IPS-15b (cell line): ENCODE results near the gene DNAJC5G.
"Not testable (repeated sequence)": the region's sequence is repeated elsewhere in the genome, so short reads cannot be mapped to it uniquely, and the experiment has no call there.

Experiments used
- H3K27me3 ChIP-seq: one replicate; pipeline ENCODE4 v1.6.1; 2013; ENCODE audit warnings: low read length; ENCODE audit not compliant: control insufficient read depth, insufficient read depth
- H3K36me3 ChIP-seq: one replicate; pipeline ENCODE4 v1.6.1; 2013; ENCODE audit warnings: low read length; ENCODE audit not compliant: control insufficient read depth, insufficient read depth
- H3K4me1 ChIP-seq: one replicate; pipeline ENCODE4 v1.6.1; 2013; ENCODE audit warnings: mild to moderate bottlenecking, low read length; ENCODE audit not compliant: control insufficient read depth, insufficient read depth
- H3K4me3 ChIP-seq: one replicate; pipeline ENCODE4 v1.5.1; 2013; ENCODE audit warnings: low read depth, low read length
- H3K9ac ChIP-seq: one replicate; pipeline ENCODE4 v1.6.1; 2013; ENCODE audit warnings: low read depth, mild to moderate bottlenecking, low read length
- H3K9me3 ChIP-seq: one replicate; pipeline ENCODE4 v1.6.1; 2013; ENCODE audit warnings: mild to moderate bottlenecking, low read length; ENCODE audit not compliant: control insufficient read depth, insufficient read depth

The DNAJC5G gene

DNA sequence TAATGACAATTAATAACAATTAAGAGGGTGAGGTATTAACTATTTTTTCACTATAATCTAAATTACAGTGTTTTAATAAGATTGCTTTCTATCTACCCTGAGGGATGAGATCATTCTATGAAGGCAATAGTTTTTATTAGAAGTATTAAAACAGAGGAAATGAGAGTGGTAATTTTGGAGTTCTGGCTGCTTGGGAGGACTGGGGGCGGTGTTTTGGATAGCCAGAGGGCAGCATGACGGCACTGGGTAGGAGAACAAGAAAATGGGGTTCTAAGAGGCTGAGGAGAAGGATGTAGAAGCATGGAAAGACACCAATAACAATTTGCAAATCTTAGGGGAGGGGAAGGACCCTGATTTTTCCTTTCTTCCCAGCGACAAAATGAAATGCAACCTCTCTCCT lies 5.1 kb upstream of the DNAJC5G start:
- H3K9ac ChIP-seq: no peak overlapping the region
- peaks cover 33% of the 10 kb centered on the region for H3K27me3 ChIP-seq
- H3K4me3 ChIP-seq: no peak overlapping the region
- no peaks in the 10 kb centered on the region for H3K4me1 ChIP-seq
- no peaks in the 10 kb centered on the region for H3K9me3 ChIP-seq
- no peaks in the 10 kb centered on the region for H3K36me3 ChIP-seq

DNA sequence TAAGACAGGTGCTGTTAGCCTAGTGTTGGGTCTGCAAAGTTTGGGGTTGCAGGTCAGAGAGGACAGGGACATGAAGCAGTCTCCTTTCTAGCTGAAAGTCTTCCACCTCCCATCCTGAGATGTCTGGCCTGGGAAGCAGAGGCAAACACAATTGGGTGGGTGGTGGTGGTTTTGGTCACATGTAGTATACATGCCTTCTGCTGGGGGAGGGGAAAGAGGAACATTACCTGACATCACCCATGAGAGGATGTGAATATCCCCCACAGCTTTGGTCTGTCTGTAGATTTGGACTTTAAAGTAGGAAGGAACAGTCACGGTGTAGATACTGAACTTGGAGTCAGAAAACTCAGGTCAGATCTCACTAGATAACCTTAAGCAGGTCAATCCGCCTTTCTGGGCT lies 4.6 kb upstream of the DNAJC5G start:
- H3K9ac ChIP-seq: no peak overlapping the region
- no peak overlapping the region for H3K4me3 ChIP-seq
- H3K36me3 ChIP-seq: no peaks in the 10 kb centered on the region
- H3K4me1 ChIP-seq: peaks cover 2% of the 10 kb centered on the region
- no peaks in the 10 kb centered on the region for H3K9me3 ChIP-seq
- H3K27me3 ChIP-seq: peaks cover 28% of the 10 kb centered on the region

GRCh38 chr2:27271631-27272340 lies 3.4 kb upstream of the DNAJC5G start:
- peaks cover 2% of the 10 kb centered on the region for H3K4me1 ChIP-seq
- H3K4me3 ChIP-seq: no peak overlapping the region
- no peaks in the 10 kb centered on the region for H3K36me3 ChIP-seq
- H3K27me3 ChIP-seq: peaks cover 17% of the 10 kb centered on the region
- H3K9ac ChIP-seq: no peak overlapping the region
- no peaks in the 10 kb centered on the region for H3K9me3 ChIP-seq

DNA sequence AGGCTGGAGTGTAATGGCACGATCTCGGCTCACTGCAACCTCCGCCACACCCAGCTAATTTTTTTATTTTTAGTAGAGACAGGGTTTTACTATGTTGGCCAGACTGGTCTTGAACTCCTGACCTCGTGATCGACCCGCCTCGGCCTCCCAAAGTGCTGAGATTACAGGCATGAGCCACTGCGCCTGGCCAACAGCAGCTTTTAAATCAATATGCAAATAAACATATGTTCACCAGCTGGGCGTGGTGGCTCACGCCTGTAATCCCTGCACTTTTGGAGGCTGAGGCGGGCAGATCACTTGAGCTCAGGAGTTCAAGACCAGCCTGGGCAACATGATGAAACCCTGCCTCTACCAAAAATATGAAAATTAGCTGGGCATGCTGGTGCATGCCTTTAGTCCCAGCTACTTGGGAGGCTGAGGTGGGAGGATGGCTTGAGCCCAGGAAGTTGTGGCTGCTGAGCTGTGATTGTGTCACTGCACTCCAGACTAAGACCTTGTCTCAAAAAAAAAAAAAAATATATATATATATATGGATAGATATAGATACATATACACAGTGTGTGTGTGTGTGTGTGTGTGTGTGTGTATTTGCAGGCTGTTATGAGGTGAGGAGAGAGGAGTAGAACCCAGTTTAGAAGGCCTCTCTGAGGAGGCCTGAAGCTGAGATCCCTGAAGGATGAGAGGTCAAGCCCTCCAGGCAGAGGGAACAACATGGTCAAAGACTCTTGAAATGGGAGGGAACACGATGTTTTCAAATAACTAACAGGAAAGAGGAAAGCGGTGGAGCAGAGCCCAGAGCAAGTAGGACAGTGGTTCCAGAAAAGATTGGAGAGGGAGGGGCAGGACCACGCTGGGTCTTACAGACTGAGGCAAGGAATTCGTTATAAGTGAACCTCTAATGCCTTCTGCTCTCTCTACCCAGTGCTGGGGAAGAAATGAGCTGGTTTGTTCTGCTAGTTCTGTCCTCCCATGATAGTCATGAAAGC lies 2.4 kb upstream of the DNAJC5G start:
- not testable (repeated sequence) for H3K9me3 ChIP-seq, H3K4me3 ChIP-seq, H3K9ac ChIP-seq, H3K4me1 ChIP-seq, H3K36me3 ChIP-seq
- H3K27me3 ChIP-seq: peaks cover 11% of the 10 kb centered on the region

DNA sequence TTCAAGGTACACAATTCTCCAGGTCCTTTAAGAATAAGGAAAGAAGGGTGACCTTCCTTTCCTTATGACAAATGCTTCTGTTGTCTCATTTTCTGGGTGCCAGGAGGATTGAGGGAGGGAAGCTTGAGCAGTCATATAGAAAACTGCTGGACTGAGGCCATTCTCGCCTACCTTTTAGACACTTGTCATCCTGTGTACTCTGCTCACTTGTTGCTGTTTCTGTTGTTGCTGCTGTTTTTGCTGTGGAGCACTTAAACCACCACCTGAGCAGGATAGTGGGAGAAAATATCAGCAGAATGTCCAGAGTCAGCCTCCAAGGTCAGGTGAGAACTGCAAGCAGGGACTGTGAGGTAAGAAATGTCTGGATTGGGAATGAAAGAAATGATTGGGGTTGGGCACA lies 2.8 kb downstream of the DNAJC5G start:
- H3K9me3 ChIP-seq: no peaks in the 10 kb centered on the region
- no peak overlapping the region for H3K4me3 ChIP-seq
- H3K4me1 ChIP-seq: peaks cover 16% of the 10 kb centered on the region
- no peak overlapping the region for H3K9ac ChIP-seq
- peaks cover 6% of the 10 kb centered on the region for H3K27me3 ChIP-seq
- H3K36me3 ChIP-seq: no peaks in the 10 kb centered on the region

DNA sequence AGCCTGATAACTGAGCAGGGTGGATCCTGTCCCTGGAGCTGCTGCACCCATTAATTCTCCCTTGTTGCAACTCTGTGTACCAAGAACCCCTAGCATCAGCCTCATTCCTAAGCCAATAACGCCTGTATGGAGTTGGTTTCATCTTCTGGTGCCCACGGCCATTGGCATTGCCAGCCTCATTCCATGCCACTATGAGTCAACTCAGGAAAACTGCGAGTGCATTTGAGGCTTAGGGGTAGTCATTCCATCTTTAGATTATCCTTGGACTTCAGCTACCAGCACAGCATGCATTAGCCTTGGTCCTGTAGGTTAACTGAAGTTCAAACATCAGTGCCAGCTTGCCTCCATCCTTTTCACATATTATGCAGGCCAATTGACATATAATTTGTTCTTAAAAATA lies 5.6 kb downstream of the DNAJC5G start:
- peaks cover 17% of the 10 kb centered on the region for H3K4me1 ChIP-seq
- no peak overlapping the region for H3K9ac ChIP-seq
- H3K27me3 ChIP-seq: peaks cover 6% of the 10 kb centered on the region
- no peak overlapping the region for H3K4me3 ChIP-seq
- H3K9me3 ChIP-seq: no peaks in the 10 kb centered on the region
- H3K36me3 ChIP-seq: no peaks in the 10 kb centered on the region

- H3K27me3 ChIP-seq: peaks cover 6% of the 10 kb centered on the region
- no peak overlapping the region for H3K9ac ChIP-seq
- H3K4me1 ChIP-seq: peaks cover 19% of the 10 kb centered on the region
- H3K9me3 ChIP-seq: no peaks in the 10 kb centered on the region
- H3K36me3 ChIP-seq: no peaks in the 10 kb centered on the region
- no peak overlapping the region for H3K4me3 ChIP-seq
Observed at GRCh38 chr2:27281442-27281841, 6.2 kb downstream of the DNAJC5G start.

- H3K4me3 ChIP-seq: peak within 1 kb of the TSS; percentile 40
Observed at GRCh38 chr2:27281855-27282559, 6.8 kb downstream of the DNAJC5G start, which contains the start of gene TRIM54. TSS of gene TRIM54 (plus strand) at chr2:27282429. CDS start at chr2:27282732, 303 bp downstream.

DNA sequence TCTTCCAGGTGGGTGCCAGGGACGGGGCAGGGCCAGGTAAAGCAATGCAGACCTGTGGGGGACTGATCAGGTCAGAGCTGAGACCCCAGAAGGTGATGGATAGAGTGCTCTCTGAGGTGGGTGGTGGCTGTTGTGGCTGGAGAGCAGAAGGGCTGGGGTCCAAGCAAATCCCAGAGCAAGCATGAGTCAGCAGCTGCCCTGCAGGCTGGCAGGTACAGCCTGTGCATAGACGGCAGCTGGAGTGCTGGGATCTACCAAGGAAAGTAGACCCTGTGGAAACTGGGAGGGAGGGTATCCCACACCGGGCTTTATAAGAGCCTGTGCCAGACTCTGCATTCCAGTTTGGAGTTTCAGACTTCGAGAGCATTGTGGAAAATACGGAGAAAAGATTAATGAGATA lies 7.7 kb downstream of the DNAJC5G start:
- Histone ChIP-seq H3K4me1 (peaks cover 24% of the 10 kb centered on the region), H3K27me3 (peaks cover 6% of the 10 kb centered on the region), H3K4me3 (peak overlapping the region; percentile 40), H3K9me3 (no peaks in the 10 kb centered on the region), H3K36me3 (no peaks in the 10 kb centered on the region), H3K9ac (peak overlapping the region; percentile 39)

More at GRCh38 chr2:27281855-27282559, 6.8 kb downstream of the DNAJC5G start, which contains the start of gene TRIM54:
- no peaks in the 10 kb centered on the region for H3K9me3 ChIP-seq
- peak within 1 kb of the TSS; percentile 39 for H3K9ac ChIP-seq
- peaks cover 24% of the 10 kb centered on the region for H3K4me1 ChIP-seq
- H3K36me3 ChIP-seq: no peaks in the 10 kb centered on the region
- peaks cover 6% of the 10 kb centered on the region for H3K27me3 ChIP-seq

GRCh38 chr2:27284996-27285395 lies 9.8 kb downstream of the DNAJC5G start:
- Histone ChIP-seq H3K4me3 (no peak overlapping the region), H3K36me3 (no peaks in the 10 kb centered on the region), H3K9ac (no peak overlapping the region), H3K27me3 (peaks cover 6% of the 10 kb centered on the region), H3K9me3 (no peaks in the 10 kb centered on the region), H3K4me1 (peaks cover 24% of the 10 kb centered on the region)

GRCh38 chr2:27285481-27285880 lies 10.2 kb downstream of the DNAJC5G start:
- Histone ChIP-seq H3K4me3 (no peak overlapping the region), H3K9me3 (no peaks in the 10 kb centered on the region), H3K9ac (no peak overlapping the region)

More at GRCh38 chr2:27285481-27285880, 10.2 kb downstream of the DNAJC5G start:
- Histone ChIP-seq H3K4me1 (peaks cover 24% of the 10 kb centered on the region), H3K27me3 (peaks cover 6% of the 10 kb centered on the region), H3K36me3 (no peaks in the 10 kb centered on the region)
